Hepatocyte (in vitro differentiated cells): Measurements from ENCODE around the gene UBA1. TPM values are rescaled to one million over a fixed set of nuclear protein-coding genes. Genes with fewer than 3 reads are reported as not detected.

ENCODE experiments used
- DNase-seq: peaks from one replicate; pipeline ENCODE4 v3.0.0-alpha.2; 2016; ENCODE audit warnings: low spot score
- H2AFZ ChIP-seq: fragments of 200-600 bp; sonication (generic); 2 replicates; pipeline ENCODE4 v1.6.0; 2016; ENCODE audit warnings: antibody characterized with exemption, mild to moderate bottlenecking
- H3K27ac ChIP-seq: fragments of 200-600 bp; sonication (generic); 2 replicates; pipeline ENCODE4 v1.5.1; 2016; ENCODE audit warnings: mild to moderate bottlenecking
- H3K27me3 ChIP-seq: fragments of 200-600 bp; sonication (generic); 2 replicates; pipeline ENCODE4 v1.6.1; 2016
- H3K36me3 ChIP-seq: fragments of 200-600 bp; sonication (generic); replicated peaks from 2 replicates; pipeline ENCODE4 v1.5.1; 2016; ENCODE audit warnings: low read depth; ENCODE audit not compliant: insufficient read depth
- H3K4me1 ChIP-seq: fragments of 200-600 bp; sonication (generic); 2 replicates; pipeline ENCODE4 v1.5.1; 2016; ENCODE audit warnings: mild to moderate bottlenecking, moderate library complexity; ENCODE audit not compliant: insufficient read depth
- H3K4me2 ChIP-seq: fragments of 200-600 bp; sonication (generic); 2 replicates; pipeline ENCODE4 v1.6.0; 2016
- H3K4me3 ChIP-seq: fragments of 200-600 bp; sonication (generic); 2 replicates; pipeline ENCODE4 v1.5.1; 2016; ENCODE audit warnings: mild to moderate bottlenecking
- H3K79me2 ChIP-seq: fragments of 200-600 bp; sonication (generic); 2 replicates; pipeline ENCODE4 v1.6.0; 2017; ENCODE audit warnings: mild to moderate bottlenecking
- H3K9me2 ChIP-seq: fragments of 200-600 bp; sonication (generic); replicated peaks from 2 replicates; pipeline ENCODE4 v1.6.0; 2017; ENCODE audit warnings: mild to moderate bottlenecking; ENCODE audit not compliant: insufficient read depth
- H3K9me3 ChIP-seq: fragments of 200-600 bp; sonication (generic); 2 replicates; pipeline ENCODE4 v1.5.1; 2016; ENCODE audit warnings: low read depth, mild to moderate bottlenecking
- H4K20me1 ChIP-seq: fragments of 200-600 bp; sonication (generic); 2 replicates; pipeline ENCODE4 v1.6.0; 2016; ENCODE audit warnings: mild to moderate bottlenecking; ENCODE audit not compliant: insufficient read depth, poor library complexity, severe bottlenecking
- CTCF ChIP-seq: fragments of 200-600 bp; sonication (generic); IDR thresholded peaks from 2 replicates; pipeline ENCODE4 v1.5.1; 2016; ENCODE audit warnings: antibody characterized with exemption, mild to moderate bottlenecking; ENCODE audit not compliant: poor library complexity
- EZH2 ChIP-seq: fragments of 200-600 bp; sonication (generic); IDR thresholded peaks from 2 replicates; pipeline ENCODE4 v1.6.1; 2016; ENCODE audit warnings: antibody characterized with exemption, mild to moderate bottlenecking, borderline replicate concordance
- EZH2phosphoT487 ChIP-seq: fragments of 200-600 bp; sonication (generic); IDR thresholded peaks from one replicate; pipeline ENCODE4 v1.6.1; 2018; ENCODE audit warnings: antibody characterized with exemption, mild to moderate bottlenecking, low read depth, moderate library complexity; ENCODE audit not compliant: unreplicated experiment, severe bottlenecking
- WGBS: methylation state at CpG from one replicate; pipeline ENCODE4 v1.1.6; 2016; ENCODE audit warnings: low lambda C conversion rate; ENCODE audit errors: missing lambda C conversion rate; 5-methylcytosine and 5-hydroxymethylcytosine counted together
- polyA plus RNA-seq: library from polyadenylated mRNA; unstranded; fragments of >200 nt; fragmentation: Nextera tagmentation; extraction: Ambion mirVana; gene quantifications from 2 replicates; pipeline ENCODE4 v1.2.1, GENCODE V29; 2016
- total RNA-seq: library from RNA; depleted of rRNA; stranded (reverse); fragments of >200 nt; gene quantifications from 2 replicates; pipeline ENCODE4 v1.2.3, GENCODE V29; 2014

The UBA1 gene
- total and polyA plus RNA-seq, 2 experiments from 2014 or later, result 236 to 253 TPM

- no peaks in the 10 kb centered on the region for H4K20me1 ChIP-seq
- no peaks in the 10 kb centered on the region for H3K79me2 ChIP-seq
- no peaks in the 10 kb centered on the region for H3K4me1 ChIP-seq
- no peak overlapping the region for H3K4me3 ChIP-seq
- H3K27me3 ChIP-seq, result no peaks in the 10 kb centered on the region
- no peak overlapping the region for H3K27ac ChIP-seq
- H3K9me2 ChIP-seq, result no peaks in the 10 kb centered on the region
- TF ChIP-seq EZH2phosphoT487 (no peak), EZH2 (no peak), CTCF (no peak)
- DNase-seq, result no peak
- H3K9me3 ChIP-seq, result no peaks in the 10 kb centered on the region
- WGBS, result 89% methylated on average over 4 of the region's 4 CpGs
- no peaks in the 10 kb centered on the region for H3K36me3 ChIP-seq
- H2AFZ ChIP-seq, result no peak overlapping the region
- H3K4me2 ChIP-seq, result no peak overlapping the region
Observed at GRCh38 chrX:47184486-47184885, 9.1 kb upstream of the UBA1 start.

- Histone ChIP-seq H3K9me2 (no peaks in the 10 kb centered on the region), H3K27ac (no peak overlapping the region), H3K9me3 (no peaks in the 10 kb centered on the region), H3K27me3 (no peaks in the 10 kb centered on the region), H3K4me1 (no peaks in the 10 kb centered on the region), H3K4me2 (no peak overlapping the region), H3K4me3 (no peak overlapping the region), H2AFZ (no peak overlapping the region), H3K79me2 (no peaks in the 10 kb centered on the region), H3K36me3 (no peaks in the 10 kb centered on the region), H4K20me1 (no peaks in the 10 kb centered on the region)
- no peak for DNase-seq
- TF ChIP-seq EZH2phosphoT487 (no peak), EZH2 (no peak), CTCF (no peak)
- 92% methylated on average over 17 of the region's 17 CpGs for WGBS
Observed at GRCh38 chrX:47185241-47185640, 8.4 kb upstream of the UBA1 start.

GRCh38 chrX:47186096-47186740 is 7.4 kb upstream of the UBA1 start:
- Histone ChIP-seq H3K9me2 (no peaks in the 10 kb centered on the region), H3K4me1 (no peaks in the 10 kb centered on the region), H3K9me3 (no peaks in the 10 kb centered on the region), H3K4me2 (no peak overlapping the region), H3K36me3 (no peaks in the 10 kb centered on the region), H3K4me3 (no peak overlapping the region), H3K27ac (no peak overlapping the region), H3K79me2 (no peaks in the 10 kb centered on the region), H2AFZ (no peak overlapping the region), H4K20me1 (no peaks in the 10 kb centered on the region), H3K27me3 (no peaks in the 10 kb centered on the region)
- 91% methylated on average over 22 of the region's 27 CpGs for WGBS
- TF ChIP-seq EZH2 (no peak), EZH2phosphoT487 (no peak), CTCF (no peak)
- DNase-seq, result no peak
